Measurements from ENCODE around the gene ZNF148. TPM values are rescaled to one million over a fixed set of nuclear protein-coding genes. Genes with fewer than 3 reads are reported as not detected.

Gene ZNF148
- polyA plus RNA-seq, 2 of the 4 experiments (the other 2 are of a cell fraction): 9.9 to 26.5 TPM

DNA sequence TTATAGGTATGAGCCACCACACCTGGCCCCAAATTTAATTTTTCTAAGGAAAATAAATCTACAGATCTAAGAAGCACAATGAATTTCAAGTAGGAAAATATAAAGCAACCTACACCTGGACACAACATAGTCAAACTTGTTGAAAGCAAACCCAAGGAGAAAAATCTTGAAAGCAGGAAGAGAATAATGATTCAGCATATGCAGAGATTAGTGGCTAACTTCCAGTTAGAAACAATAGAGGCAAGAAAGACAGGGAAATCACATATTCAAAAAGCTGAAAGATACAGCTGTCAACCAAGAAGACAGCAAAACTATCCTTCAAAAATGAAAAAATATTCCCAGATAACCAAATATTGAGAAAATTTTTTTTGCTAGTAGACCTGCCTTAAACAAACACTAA is 49.4 kb downstream of the ZNF148 start:
- ATAC-seq (no peak), DNase-seq (ENCODE audit: low read depth in 1 of 2, low spot score in 1 of 2) (no peak), FAIRE-seq (no peak)
- no peak for TF ChIP-seq TP53 (CRISPR knock-in tag; IDR thresholded peaks at IDR 0.05)
- TF ChIP-seq HOXA7 (CRISPR knock-in tag; IDR thresholded peaks at IDR 0.05): no peak
- no peak for TF ChIP-seq PHF8 (IDR thresholded peaks at IDR 0.05; ENCODE audit: borderline replicate concordance, low read depth)
- no peak for TF ChIP-seq ZNF302 (CRISPR knock-in tag; IDR thresholded peaks at IDR 0.05)
- no peak for TF ChIP-seq JUN (IDR thresholded peaks at IDR 0.05)
- no peak for TF ChIP-seq RNF2 (IDR thresholded peaks at IDR 0.05; ENCODE audit: borderline replicate concordance, low read depth)
- TF ChIP-seq NFE2L2 (conservative IDR thresholded peaks at IDR 0.05; ENCODE audit: low read length): no peak
- TF ChIP-seq CEBPB (IDR thresholded peaks at IDR 0.05): no peak
- TF ChIP-seq, protein P1, sequence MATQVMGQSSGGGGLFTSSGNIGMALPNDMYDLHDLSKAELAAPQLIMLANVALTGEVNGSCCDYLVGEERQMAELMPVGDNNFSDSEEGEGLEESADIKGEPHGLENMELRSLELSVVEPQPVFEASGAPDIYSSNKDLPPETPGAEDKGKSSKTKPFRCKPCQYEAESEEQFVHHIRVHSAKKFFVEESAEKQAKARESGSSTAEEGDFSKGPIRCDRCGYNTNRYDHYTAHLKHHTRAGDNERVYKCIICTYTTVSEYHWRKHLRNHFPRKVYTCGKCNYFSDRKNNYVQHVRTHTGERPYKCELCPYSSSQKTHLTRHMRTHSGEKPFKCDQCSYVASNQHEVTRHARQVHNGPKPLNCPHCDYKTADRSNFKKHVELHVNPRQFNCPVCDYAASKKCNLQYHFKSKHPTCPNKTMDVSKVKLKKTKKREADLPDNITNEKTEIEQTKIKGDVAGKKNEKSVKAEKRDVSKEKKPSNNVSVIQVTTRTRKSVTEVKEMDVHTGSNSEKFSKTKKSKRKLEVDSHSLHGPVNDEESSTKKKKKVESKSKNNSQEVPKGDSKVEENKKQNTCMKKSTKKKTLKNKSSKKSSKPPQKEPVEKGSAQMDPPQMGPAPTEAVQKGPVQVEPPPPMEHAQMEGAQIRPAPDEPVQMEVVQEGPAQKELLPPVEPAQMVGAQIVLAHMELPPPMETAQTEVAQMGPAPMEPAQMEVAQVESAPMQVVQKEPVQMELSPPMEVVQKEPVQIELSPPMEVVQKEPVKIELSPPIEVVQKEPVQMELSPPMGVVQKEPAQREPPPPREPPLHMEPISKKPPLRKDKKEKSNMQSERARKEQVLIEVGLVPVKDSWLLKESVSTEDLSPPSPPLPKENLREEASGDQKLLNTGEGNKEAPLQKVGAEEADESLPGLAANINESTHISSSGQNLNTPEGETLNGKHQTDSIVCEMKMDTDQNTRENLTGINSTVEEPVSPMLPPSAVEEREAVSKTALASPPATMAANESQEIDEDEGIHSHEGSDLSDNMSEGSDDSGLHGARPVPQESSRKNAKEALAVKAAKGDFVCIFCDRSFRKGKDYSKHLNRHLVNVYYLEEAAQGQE (IDR thresholded peaks at IDR 0.05): no peak
- TF ChIP-seq, protein P2, sequence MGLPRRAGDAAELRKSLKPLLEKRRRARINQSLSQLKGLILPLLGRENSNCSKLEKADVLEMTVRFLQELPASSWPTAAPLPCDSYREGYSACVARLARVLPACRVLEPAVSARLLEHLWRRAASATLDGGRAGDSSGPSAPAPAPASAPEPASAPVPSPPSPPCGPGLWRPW (IDR thresholded peaks at IDR 0.05): no peak
- no peak for TF ChIP-seq EP300 (IDR thresholded peaks at IDR 0.05)
- no peak for TF ChIP-seq RCOR1 (IDR thresholded peaks at IDR 0.05; ENCODE audit: low read depth, low read length)
- TF ChIP-seq NPAS2 (CRISPR knock-in tag; IDR thresholded peaks at IDR 0.05; ENCODE audit: borderline replicate concordance): no peak
- TF ChIP-seq MAZ (IDR thresholded peaks at IDR 0.05; ENCODE audit: borderline replicate concordance, low read depth, low read length): no peak
- no peak for TF ChIP-seq POLR2AphosphoS2 (conservative IDR thresholded peaks at IDR 0.05; ENCODE audit: low read length)
- no peak for TF ChIP-seq RAD21 (conservative IDR thresholded peaks at IDR 0.05 in 1 of 2, IDR thresholded peaks at IDR 0.05 in 1 of 2)
- TF ChIP-seq KDM1A (IDR thresholded peaks at IDR 0.05; ENCODE audit: low read depth): no peak
- no peak for TF ChIP-seq HMGXB4 (CRISPR knock-in tag; IDR thresholded peaks at IDR 0.05; ENCODE audit: borderline replicate concordance)
- no peak for TF ChIP-seq JUNB (IDR thresholded peaks at IDR 0.05)
- TF ChIP-seq MYC (IDR thresholded peaks at IDR 0.05; ENCODE audit: borderline replicate concordance, low read length): no peak
- no peaks in the 10 kb centered on the region for H3K4me1 ChIP-seq
- no peaks in the 10 kb centered on the region for H3K9me3 ChIP-seq
- no peak overlapping the region for H3K4me3 ChIP-seq
- H3K4me2 ChIP-seq: no peak overlapping the region
- CTCF ChIA-PET: interaction anchor here (0.6 kb wide), 1 partner anchor 130 kb away, joined by 3 read pairs; no protein-coding TSS in a partner anchor
- no peak overlapping the region for H3K27ac ChIP-seq
- POLR2A ChIA-PET: no interaction called here

GRCh38 chr3:125324341-125324740 is 50.8 kb downstream of the ZNF148 start:
- H3K4me1 ChIP-seq: no peaks in the 10 kb centered on the region
- H3K27ac ChIP-seq: no peak overlapping the region
- 74% methylated on average over 1 of the region's 1 CpG for WGBS (ENCODE audit: missing lambda C conversion rate)
- no peak overlapping the region for H3K4me3 ChIP-seq
- CTCF ChIA-PET: no interaction called here
- no peak overlapping the region for H3K4me2 ChIP-seq
- TF ChIP-seq TP53 (CRISPR knock-in tag; IDR thresholded peaks at IDR 0.05) (no peak), SREBF2 (IDR thresholded peaks at IDR 0.05) (no peak), ZC3H11A (IDR thresholded peaks at IDR 0.05) (no peak), POLR2A (IDR thresholded peaks at IDR 0.05; ENCODE audit: low read length) (no peak), ZSCAN20 (CRISPR knock-in tag; IDR thresholded peaks at IDR 0.05) (no peak), HEYL (CRISPR knock-in tag; IDR thresholded peaks at IDR 0.05) (no peak), RCOR1 (IDR thresholded peaks at IDR 0.05; ENCODE audit: low read depth, low read length) (no peak), FOXS1 (CRISPR knock-in tag; IDR thresholded peaks at IDR 0.05) (no peak), JUN (IDR thresholded peaks at IDR 0.05) (no peak), CBX2 (IDR thresholded peaks at IDR 0.05; ENCODE audit: borderline replicate concordance, low read depth) (no peak), NFE2L2 (conservative IDR thresholded peaks at IDR 0.05; ENCODE audit: low read length) (no peak), RAD21 (conservative IDR thresholded peaks at IDR 0.05 in 1 of 2, IDR thresholded peaks at IDR 0.05 in 1 of 2) (no peak), HOXA7 (CRISPR knock-in tag; IDR thresholded peaks at IDR 0.05) (no peak), HDAC2 (IDR thresholded peaks at IDR 0.05) (no peak), EHMT2 (IDR thresholded peaks at IDR 0.05; ENCODE audit: low read depth) (no peak)
- TF ChIP-seq, protein P3, sequence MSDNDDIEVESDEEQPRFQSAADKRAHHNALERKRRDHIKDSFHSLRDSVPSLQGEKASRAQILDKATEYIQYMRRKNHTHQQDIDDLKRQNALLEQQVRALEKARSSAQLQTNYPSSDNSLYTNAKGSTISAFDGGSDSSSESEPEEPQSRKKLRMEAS (IDR thresholded peaks at IDR 0.05): no peak
- TF ChIP-seq, protein P4, sequence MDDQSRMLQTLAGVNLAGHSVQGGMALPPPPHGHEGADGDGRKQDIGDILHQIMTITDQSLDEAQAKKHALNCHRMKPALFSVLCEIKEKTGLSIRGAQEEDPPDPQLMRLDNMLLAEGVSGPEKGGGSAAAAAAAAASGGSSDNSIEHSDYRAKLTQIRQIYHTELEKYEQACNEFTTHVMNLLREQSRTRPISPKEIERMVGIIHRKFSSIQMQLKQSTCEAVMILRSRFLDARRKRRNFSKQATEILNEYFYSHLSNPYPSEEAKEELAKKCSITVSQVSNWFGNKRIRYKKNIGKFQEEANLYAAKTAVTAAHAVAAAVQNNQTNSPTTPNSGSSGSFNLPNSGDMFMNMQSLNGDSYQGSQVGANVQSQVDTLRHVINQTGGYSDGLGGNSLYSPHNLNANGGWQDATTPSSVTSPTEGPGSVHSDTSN (IDR thresholded peaks at IDR 0.05): no peak
- TF ChIP-seq, protein P2 (IDR thresholded peaks at IDR 0.05): no peak
- DNase-seq (ENCODE audit: low read depth in 1 of 2, low spot score in 1 of 2) (no peak), ATAC-seq (no peak), FAIRE-seq (no peak)
- no peaks in the 10 kb centered on the region for H3K9me3 ChIP-seq
- POLR2A ChIA-PET: no interaction called here
